Ovary (tissue), 9 donors: ENCODE results near the gene N4BP2L1. TPM values are rescaled to one million over a fixed set of nuclear protein-coding genes. Genes with fewer than 3 reads are reported as not detected.
A peak's percentile ranks its signal among the peaks of the same experiment; 100 is the strongest.

ENCODE experiments used
- DNase-seq, 5 donors: peaks; one replicate each; pipeline ENCODE4 v3.0.0-alpha.2; 2019 to 2020
- H3K27ac ChIP-seq, 2 donors: fragments of 200-600 bp; one replicate each; pipeline versions ENCODE4 v1.5.1 to v1.8.0; 2019 to 2022
- H3K27me3 ChIP-seq: fragments of 200-600 bp; one replicate; pipeline ENCODE4 v1.8.0; 2022
- H3K36me3 ChIP-seq: fragments of 200-600 bp; sonication (generic); one replicate; pipeline ENCODE4 v1.5.1; 2019
- H3K4me1 ChIP-seq: one replicate; pipeline ENCODE4 v1.8.1; 2013; ENCODE audit warnings: mild to moderate bottlenecking, moderate library complexity; ENCODE audit not compliant: insufficient read depth
- H3K4me3 ChIP-seq: fragments of 200-600 bp; sonication (generic); one replicate; pipeline ENCODE4 v1.5.1; 2017
- H3K9me3 ChIP-seq, 2 donors: fragments of 200-600 bp in 1 of 2; sonication (generic) in 1 of 2; one replicate each; pipeline versions ENCODE4 v1.5.1 to v1.8.1; 2013 to 2019; ENCODE audit warnings: mild to moderate bottlenecking in 1 of 2, moderate library complexity in 1 of 2
- CTCF ChIP-seq, 3 donors: fragments of 450-650 bp in 2 of 3; fragments of 200-600 bp in 1 of 3; IDR thresholded peaks; one replicate each; pipeline versions ENCODE4 v1.5.1 to v1.8.0; 2016 to 2022; ENCODE audit warnings: antibody characterized with exemption in 3 of 3, mild to moderate bottlenecking in 1 of 3
- EP300 ChIP-seq: sonication (generic); formaldehyde crosslinking; IDR thresholded peaks from one replicate; pipeline ENCODE4 v1.6.1; 2017; ENCODE audit warnings: antibody characterized with exemption
- POLR2A ChIP-seq: fragments of 450-650 bp; IDR thresholded peaks from one replicate; pipeline ENCODE4 v1.6.1; 2017; ENCODE audit warnings: antibody characterized with exemption, mild to moderate bottlenecking, moderate library complexity
- WGBS, 3 donors: extraction: QIAGEN DNeasy Blood & Tissue Kit in 1 of 3; methylation state at CpG; one replicate each; pipeline versions ENCODE4 v1.1.5 to v1.1.7; 2013 to 2017; 5-methylcytosine and 5-hydroxymethylcytosine counted together
- intact Hi-C, 4 donors: fragments of 100-400 bp; cut with DNase I; formaldehyde crosslinking; loops; one replicate each; pipeline versions ENCODE4 v1.11.0 to v1.15.1; 2022 to 2023
- polyA plus RNA-seq, 2 donors: library from polyadenylated mRNA; stranded (reverse); fragments of 200-250 nt in 1 of 2; fragments of 350-450 nt in 1 of 2; fragmentation: Illumina TruSeq in 1 of 2; extraction: RNeasy Lipid Tissue Mini Kit (QIAGEN cat#74804) in 1 of 2; gene quantifications; one replicate each; pipeline ENCODE4 v1.2.3, GENCODE V29; 2013 to 2014
- total RNA-seq, 7 donors: library from RNA; depleted of rRNA in 2 of 7; stranded (reverse); fragments of >200 nt in 2 of 7; fragmentation: NEBNext Ultra II Directional in 3 of 7; extraction: Animal tissue kit (Norgen Biotek cat#: 25700) in 3 of 7; gene quantifications; one replicate each; pipeline versions ENCODE4 v1.1.0 to v1.2.4, GENCODE V29; 2016 to 2023
- donor health status: DM: no; HTN: no; CAD: no; lungs with moderate emphysema.
- donor health status: DM: no; HTN: no; CAD: no.
- donor health status: Bipolar disorder and iron deficiency.
- donor health status: DM: yes; HTN: yes; CAD: no.
- donor health status: DM: no; HTN: no; CAD: no.
- donor health status: DM: yes; HTN: yes; CAD: no.

N4BP2L1 gene
- total and polyA plus RNA-seq, 9 donors: 22.1 to 63.4 (median 30.6) TPM

- H3K4me1 ChIP-seq: peaks cover under 1% of the 10 kb centered on the region
- H3K27me3 ChIP-seq: no peaks in the 10 kb centered on the region
- no peak overlapping the region for H3K4me3 ChIP-seq
- intact Hi-C loops: loop anchor here in 1 of 4 donors (10.0 kb wide), 1 partner anchor 120 kb away; the partner anchor contains the start of gene N4BP2L2
- whole genome bisulfite sequencing, 3 donors: 74 to 82% (median 80%) methylated on average over 2 of the region's 2 CpGs
- no peak for DNase-seq
- H3K36me3 ChIP-seq: no peaks in the 10 kb centered on the region
- no peaks in the 10 kb centered on the region for H3K9me3 ChIP-seq
- no peak overlapping the region for H3K27ac ChIP-seq
- TF ChIP-seq POLR2A: no peak
- TF ChIP-seq EP300: no peak
- no peak for TF ChIP-seq CTCF (IDR thresholded peaks at IDR 0.05)
Observed at GRCh38 chr13:32414580-32414979, 13.3 kb downstream of the N4BP2L1 start.

- Histone ChIP-seq H3K4me1 (peaks cover 3% of the 10 kb centered on the region), H3K27ac (no peak overlapping the region), H3K27me3 (no peaks in the 10 kb centered on the region), H3K4me3 (no peak overlapping the region), H3K36me3 (no peaks in the 10 kb centered on the region), H3K9me3 (no peaks in the 10 kb centered on the region)
- DNase-seq: no peak
- 95 to 98% (median 96%) methylated on average over 3 of the region's 3 CpGs for WGBS, 3 donors
- TF ChIP-seq EP300 (no peak), CTCF (IDR thresholded peaks at IDR 0.05) (no peak), POLR2A (no peak)
- intact Hi-C loops: loop anchor here in 1 of 4 donors (10.0 kb wide), 1 partner anchor 122 kb away; the partner anchor contains the start of gene N4BP2L2
Observed at GRCh38 chr13:32413284-32413683, 14.6 kb downstream of the N4BP2L1 start.

- Histone ChIP-seq H3K27me3 (no peaks in the 10 kb centered on the region), H3K27ac (peak overlapping the region; percentile 69 to 77), H3K36me3 (no peaks in the 10 kb centered on the region), H3K9me3 (no peaks in the 10 kb centered on the region), H3K4me3 (peak overlapping the region; percentile 13), H3K4me1 (peaks cover 6% of the 10 kb centered on the region)
- WGBS, 3 donors: 25 to 43% (median 40%) methylated on average over 27 of the region's 27 CpGs
- intact Hi-C loops: loop anchor here in 1 of 4 donors (10.0 kb wide), 1 partner anchor 125 kb away; the partner anchor contains the start of gene N4BP2L2
- TF ChIP-seq POLR2A (no peak), EP300 (no peak), CTCF (IDR thresholded peaks at IDR 0.05) (no peak)
- DNase-seq: peak; percentile 70 to 83 (median 76)
Observed at GRCh38 chr13:32409561-32410421, 18.1 kb downstream of the N4BP2L1 start.

- no peak overlapping the region for H3K4me3 ChIP-seq
- H3K27ac ChIP-seq: peak overlapping the region; percentile 10 to 77
- WGBS, 3 donors: 11 to 37% (median 14%) methylated on average over 6 of the region's 6 CpGs
- H3K4me1 ChIP-seq: peaks cover 6% of the 10 kb centered on the region
- H3K9me3 ChIP-seq: no peaks in the 10 kb centered on the region
- no peaks in the 10 kb centered on the region for H3K27me3 ChIP-seq
- intact Hi-C loops: no loop called here
- DNase-seq: peak in 1 of 5 donors; percentile 31
- H3K36me3 ChIP-seq: no peaks in the 10 kb centered on the region
- TF ChIP-seq CTCF (IDR thresholded peaks at IDR 0.05): no peak
- TF ChIP-seq EP300: no peak
- TF ChIP-seq POLR2A: no peak
Observed at GRCh38 chr13:32409001-32409313, 19.0 kb downstream of the N4BP2L1 start.
